Endothelial cell of umbilical vein (primary cell): ENCODE measurements around the gene DPP7.
"Not testable (repeated sequence)": the region's sequence is repeated elsewhere in the genome, so short reads cannot be mapped to it uniquely, and the experiment has no call there.

Experiments used
- EZH2 ChIP-seq: IDR thresholded peaks from 2 replicates; pipeline ENCODE4 v1.6.1; 2012; ENCODE audit warnings: borderline replicate concordance, low read depth, mild to moderate bottlenecking, moderate library complexity, low read length, inconsistent platforms; ENCODE audit not compliant: severe bottlenecking
- POLR2A ChIP-seq: IDR thresholded peaks from 2 replicates; pipeline ENCODE4 v1.6.1; 2012; ENCODE audit warnings: low read depth, mild to moderate bottlenecking, control low read depth, low read length
- POLR2AphosphoS5 ChIP-seq: IDR thresholded peaks from 2 replicates; pipeline ENCODE4 v1.6.1; 2012; ENCODE audit warnings: low read depth, mild to moderate bottlenecking, control low read depth, low read length, moderate library complexity; ENCODE audit not compliant: insufficient read depth
- TF ChIP-seq, protein P1 (sequence below), 2 donors: IDR thresholded peaks; 1 replicate in 1 of 2; 2 replicates in 1 of 2; pipeline ENCODE4 v1.5.1; 2011; ENCODE audit warnings: low read length in 2 of 2, mild to moderate bottlenecking in 2 of 2, moderate library complexity in 2 of 2, control low read depth in 1 of 2, inconsistent platforms in 1 of 2, low read depth in 1 of 2; ENCODE audit not compliant: insufficient read depth in 1 of 2; ENCODE audit errors: extremely low read depth in 1 of 2

DNA sequence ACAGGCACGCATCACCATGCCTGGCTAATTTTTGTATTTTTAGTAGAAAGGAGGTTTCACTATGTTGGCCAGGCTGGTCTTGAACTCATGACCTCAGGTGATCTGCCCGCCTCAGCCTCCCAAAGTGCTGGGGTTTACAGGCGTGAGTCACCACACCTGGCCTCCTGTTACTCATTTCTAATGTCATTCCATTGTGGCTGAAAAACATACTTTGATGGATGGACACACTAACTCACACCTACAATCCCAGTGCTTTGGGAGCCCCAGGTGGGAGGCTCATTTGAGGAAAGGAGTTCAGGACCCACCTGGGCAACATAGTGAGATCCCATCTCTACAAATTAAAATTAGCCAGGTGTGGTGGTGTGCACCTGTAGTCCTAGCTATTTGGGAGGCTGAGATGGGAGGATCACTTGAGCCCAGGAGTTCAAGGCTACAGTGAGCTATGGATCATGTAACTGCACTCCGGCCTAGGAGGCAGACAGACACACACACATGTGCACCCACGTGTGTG, 9.5 kb upstream of the DPP7 start:
- TF ChIP-seq, protein P1, sequence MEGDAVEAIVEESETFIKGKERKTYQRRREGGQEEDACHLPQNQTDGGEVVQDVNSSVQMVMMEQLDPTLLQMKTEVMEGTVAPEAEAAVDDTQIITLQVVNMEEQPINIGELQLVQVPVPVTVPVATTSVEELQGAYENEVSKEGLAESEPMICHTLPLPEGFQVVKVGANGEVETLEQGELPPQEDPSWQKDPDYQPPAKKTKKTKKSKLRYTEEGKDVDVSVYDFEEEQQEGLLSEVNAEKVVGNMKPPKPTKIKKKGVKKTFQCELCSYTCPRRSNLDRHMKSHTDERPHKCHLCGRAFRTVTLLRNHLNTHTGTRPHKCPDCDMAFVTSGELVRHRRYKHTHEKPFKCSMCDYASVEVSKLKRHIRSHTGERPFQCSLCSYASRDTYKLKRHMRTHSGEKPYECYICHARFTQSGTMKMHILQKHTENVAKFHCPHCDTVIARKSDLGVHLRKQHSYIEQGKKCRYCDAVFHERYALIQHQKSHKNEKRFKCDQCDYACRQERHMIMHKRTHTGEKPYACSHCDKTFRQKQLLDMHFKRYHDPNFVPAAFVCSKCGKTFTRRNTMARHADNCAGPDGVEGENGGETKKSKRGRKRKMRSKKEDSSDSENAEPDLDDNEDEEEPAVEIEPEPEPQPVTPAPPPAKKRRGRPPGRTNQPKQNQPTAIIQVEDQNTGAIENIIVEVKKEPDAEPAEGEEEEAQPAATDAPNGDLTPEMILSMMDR (IDR thresholded peaks at IDR 0.05; ENCODE audit: extremely low read depth in 1 of 2, insufficient read depth in 1 of 2, low read depth in 1 of 2, low read length in 2 of 2) = not testable (repeated sequence)
- TF ChIP-seq POLR2A, POLR2AphosphoS5, EZH2: not testable (repeated sequence)
